GM23338 (cell line): ENCODE data around the gene BACH1. TPM values are rescaled to one million over a fixed set of nuclear protein-coding genes. Genes with fewer than 3 reads are reported as not detected.

Experiments
- ATAC-seq: fragments of 200-7000 bp; cut with Tn5 transposase; 3 replicates; pipeline ENCODE4 v1.9.1; 2020
- DNase-seq: peaks from one replicate; pipeline ENCODE4 v3.0.0-alpha.2; 2015; ENCODE audit warnings: low spot score
- H2AFZ ChIP-seq: fragments of 200-600 bp; sonication (generic); 2 replicates; pipeline ENCODE4 v1.8.0; 2016; ENCODE audit warnings: antibody characterized with exemption, mild to moderate bottlenecking, moderate library complexity
- H3F3A ChIP-seq: fragments of 200-600 bp; sonication (generic); replicated peaks from 2 replicates; pipeline ENCODE4 v1.8.0; 2017; ENCODE audit warnings: antibody characterized with exemption, mixed run types, low read depth
- H3K27ac ChIP-seq: fragments of 200-600 bp; sonication (generic); 2 replicates; pipeline ENCODE4 v1.6.1; 2016; ENCODE audit warnings: low read depth
- H3K27me3 ChIP-seq: fragments of 200-600 bp; sonication (generic); 2 replicates; pipeline ENCODE4 v1.8.0; 2016; ENCODE audit warnings: mild to moderate bottlenecking, mixed run types, moderate library complexity; ENCODE audit not compliant: insufficient read depth
- H3K36me3 ChIP-seq: fragments of 200-600 bp; sonication (generic); 2 replicates; pipeline ENCODE4 v1.8.0; 2016; ENCODE audit warnings: mild to moderate bottlenecking; ENCODE audit not compliant: insufficient read depth
- H3K4me1 ChIP-seq: fragments of 200-600 bp; sonication (generic); 2 replicates; pipeline ENCODE4 v1.8.0; 2016; ENCODE audit warnings: mild to moderate bottlenecking, moderate library complexity; ENCODE audit not compliant: insufficient read depth
- H3K4me2 ChIP-seq: fragments of 200-600 bp; sonication (generic); 2 replicates; pipeline ENCODE4 v1.7.1; 2017; ENCODE audit warnings: mixed run types
- H3K4me3 ChIP-seq: fragments of 200-600 bp; sonication (generic); 2 replicates; pipeline ENCODE4 v1.6.1; 2016; ENCODE audit warnings: mixed run types
- H3K79me2 ChIP-seq: fragments of 200-600 bp; sonication (generic); replicated peaks from 2 replicates; pipeline ENCODE4 v1.8.0; 2017; ENCODE audit warnings: mild to moderate bottlenecking; ENCODE audit not compliant: insufficient read depth
- H3K9me2 ChIP-seq: fragments of 200-600 bp; sonication (generic); 2 replicates; pipeline ENCODE4 v1.8.0; 2017; ENCODE audit not compliant: insufficient read depth
- H4K20me1 ChIP-seq: fragments of 200-600 bp; sonication (generic); replicated peaks from 2 replicates; pipeline ENCODE4 v1.8.0; 2017; ENCODE audit warnings: mild to moderate bottlenecking; ENCODE audit not compliant: insufficient read depth
- H3K27ac Mint-ChIP-seq: 2 replicates; pipeline ENCODE4 v1.8.0; 2020; ENCODE audit warnings: inconsistent platforms, mild to moderate bottlenecking, moderate library complexity, mixed read lengths
- H3K27me3 Mint-ChIP-seq: 3 replicates; pipeline ENCODE4 v1.8.0; 2022; ENCODE audit warnings: low read depth, mild to moderate bottlenecking, moderate library complexity, mixed read lengths, inconsistent platforms; ENCODE audit not compliant: insufficient read depth, poor library complexity
- H3K36me3 Mint-ChIP-seq: 3 replicates; pipeline ENCODE4 v1.8.0; 2021; ENCODE audit warnings: low read depth, mild to moderate bottlenecking, inconsistent platforms, moderate library complexity, mixed read lengths
- H3K4me1 Mint-ChIP-seq: 3 replicates; pipeline ENCODE4 v1.8.0; 2020; ENCODE audit warnings: mild to moderate bottlenecking, inconsistent platforms, mixed read lengths
- H3K4me3 Mint-ChIP-seq: 3 replicates; pipeline ENCODE4 v1.8.0; 2021; ENCODE audit warnings: moderate library complexity, mild to moderate bottlenecking, inconsistent platforms, mixed read lengths
- H3K9me3 Mint-ChIP-seq: 3 replicates; pipeline ENCODE4 v1.8.0; 2020; ENCODE audit warnings: moderate library complexity, mild to moderate bottlenecking, inconsistent platforms, mixed read lengths
- CREB1 ChIP-seq: fragments of 250-450 bp; sonication (Bioruptor Pico); IDR thresholded peaks from 2 replicates; pipeline ENCODE4 v1.5.0; 2020; ENCODE audit warnings: low read depth, mild to moderate bottlenecking, moderate library complexity
- POLR2AphosphoS5 ChIP-seq: IDR thresholded peaks from 2 replicates; pipeline ENCODE4 v1.6.1; 2016; ENCODE audit warnings: antibody characterized with exemption, low read depth
- ZNF462 ChIP-seq: fragments of 250-450 bp; sonication (Bioruptor Pico); IDR thresholded peaks from 2 replicates; pipeline ENCODE4 v1.5.0; 2020; ENCODE audit warnings: mild to moderate bottlenecking, moderate library complexity
- polyA plus RNA-seq: library from polyadenylated mRNA; unstranded; fragments of >200 nt; fragmentation: Nextera tagmentation; extraction: Ambion mirVana; gene quantifications from 2 replicates; pipeline ENCODE4 v1.2.1, GENCODE V29; 2016
- total RNA-seq: library from RNA; depleted of rRNA; stranded (reverse); fragments of >200 nt; shearing (Covaris generic); gene quantifications from 2 replicates; pipeline ENCODE4 v1.2.3, GENCODE V29; 2014

BACH1 gene
- total and polyA plus RNA-seq, 2 experiments from 2014 or later: 18.9 to 41.2 TPM

- TF ChIP-seq ZNF462 (CRISPR knock-in tag) (no peak), CREB1 (no peak)
Measured at GRCh38 chr21:29329406-29329805, 30.7 kb downstream of the BACH1 start (continued).

- Histone ChIP-seq H3K4me2 (no peak overlapping the region), H3K4me3 (no peak overlapping the region), H2AFZ (no peak overlapping the region), H3K27me3 (no peaks in the 10 kb centered on the region), H3K36me3 (0 out of 2 replicates have a peak, but pooled peaks cover 8% of the 10 kb centered on the region), H3K9me2 (no peaks in the 10 kb centered on the region), H3K79me2 (peaks cover 45% of the 10 kb centered on the region), H3K27ac (no peak overlapping the region), H3K4me1 (no peaks in the 10 kb centered on the region), H4K20me1 (peaks cover 5% of the 10 kb centered on the region), H3F3A (no peaks in the 10 kb centered on the region)
- Mint-ChIP-seq H3K27ac (no peak overlapping the region), H3K27me3 (no peaks in the 10 kb centered on the region), H3K4me1 (no peaks in the 10 kb centered on the region; the same call in 2 of the 3 replicates), H3K4me3 (no peak overlapping the region), H3K9me3 (no peaks in the 10 kb centered on the region), H3K36me3 (peaks cover 28% of the 10 kb centered on the region)
- no peak for ATAC-seq
- DNase-seq: no peak
- TF ChIP-seq POLR2AphosphoS5: no peak
Measured at GRCh38 chr21:29330797-29331196, 32.1 kb downstream of the BACH1 start.
